HepG2 (cell line): ENCODE data around the gene SPATA13. TPM values are rescaled to one million over a fixed set of nuclear protein-coding genes. Genes with fewer than 3 reads are reported as not detected.

Experiments
- ATAC-seq: fragments of 200-7000 bp; cut with Tn5 transposase; 3 replicates; pipeline ENCODE4 v1.9.1; 2020; ENCODE audit warnings: mild to moderate bottlenecking, moderate library complexity
- BruUV-seq: library from RNA; stranded (reverse); fragments of 400-500 nt; replicated peaks from 2 replicates; lab custom pipeline; 2021; lab: Mats Ljungman, UMichigan
- CTCF ChIA-PET: fragments of 300-600 bp; formaldehyde crosslinking; extraction: SDS; loops from one replicate; lab custom pipeline; 2021; ENCODE audit warnings: low total read pairs, inconsistent platforms, low intra/inter-chr PET ratio; lab: Yijun Ruan, JAX
- POLR2A ChIA-PET: fragments of 350-600 bp; sonication (Branson Sonifier 250); formaldehyde crosslinking; loops from one replicate; lab custom pipeline; 2020; ENCODE audit warnings: antibody characterized with exemption, inconsistent platforms; lab: Yijun Ruan, JAX
- DNase-seq: peaks from one replicate; pipeline ENCODE4 v3.0.0-alpha.2; 2015; ENCODE audit warnings: low spot score
- FAIRE-seq: peaks from 3 replicates; lab custom pipeline; 2011; peaks lifted over from hg19 to GRCh38; lab: Jason Lieb, UNC
- H2AFZ ChIP-seq: one replicate; pipeline ENCODE4 v1.6.1; 2011; ENCODE audit warnings: low read length, inconsistent platforms
- H3K27ac ChIP-seq: fragments of 300-600 bp; 3 replicates; pipeline ENCODE4 v1.8.0; 2011; ENCODE audit warnings: mixed run types, mild to moderate bottlenecking, mixed read lengths, low read length, inconsistent platforms; ENCODE audit not compliant: insufficient read depth; ENCODE audit errors: extremely low read length
- H3K27me3 ChIP-seq, 2 experiments: fragments of 200-600 bp in 1 of 2; 2 replicates in 1 of 2; 3 replicates in 1 of 2; pipeline versions ENCODE4 v1.6.0 to v1.8.0; 2011; ENCODE audit warnings: low read length in 2 of 2, mild to moderate bottlenecking in 2 of 2, moderate library complexity in 2 of 2, inconsistent platforms in 1 of 2; ENCODE audit not compliant: insufficient read depth in 2 of 2, control insufficient read depth in 1 of 2
- H3K36me3 ChIP-seq, 2 experiments: fragments of 200-600 bp in 1 of 2; replicated peaks in 1 of 2; 2 replicates in 1 of 2; 3 replicates in 1 of 2; pipeline versions ENCODE4 v1.5.1 to v1.8.0; 2011; ENCODE audit warnings: low read length in 2 of 2, inconsistent platforms in 1 of 2; ENCODE audit not compliant: insufficient read depth in 2 of 2, control insufficient read depth in 1 of 2
- H3K4me1 ChIP-seq: 2 replicates; pipeline ENCODE4 v1.5.1; 2012; ENCODE audit warnings: low read length, inconsistent platforms; ENCODE audit not compliant: insufficient read depth
- H3K4me2 ChIP-seq: 2 replicates; pipeline ENCODE4 v1.6.0; 2011; ENCODE audit warnings: low read depth, low read length, inconsistent platforms
- H3K4me3 ChIP-seq, 3 experiments: fragments of 200-600 bp in 1 of 3; sonication (generic), shearing (Covaris generic) in 1 of 3; replicated peaks in 1 of 3; 2 replicates each; pipeline ENCODE4 v1.5.1; 2011 to 2016; ENCODE audit warnings: low read length in 3 of 3, inconsistent platforms in 2 of 3, low read depth in 2 of 3, mild to moderate bottlenecking in 2 of 3, control low read depth in 1 of 3, mixed read lengths in 1 of 3; ENCODE audit not compliant: insufficient read depth in 1 of 3
- H3K79me2 ChIP-seq: one replicate; pipeline ENCODE4 v1.6.1; 2011; ENCODE audit warnings: low read length, inconsistent platforms; ENCODE audit not compliant: insufficient read depth
- H3K9ac ChIP-seq: 2 replicates; pipeline ENCODE4 v1.6.0; 2011; ENCODE audit warnings: mild to moderate bottlenecking, low read depth, low read length, inconsistent platforms; ENCODE audit not compliant: insufficient read depth
- H3K9me3 ChIP-seq: 2 replicates; pipeline ENCODE4 v1.5.1; 2012; ENCODE audit warnings: mild to moderate bottlenecking, low read length
- H4K20me1 ChIP-seq: 2 replicates; pipeline ENCODE4 v1.6.0; 2011; ENCODE audit warnings: inconsistent platforms, mild to moderate bottlenecking, low read length, moderate library complexity; ENCODE audit not compliant: insufficient read depth
- E2F2 ChIP-seq: sonication (generic); formaldehyde crosslinking; IDR thresholded peaks from 2 replicates; pipeline ENCODE4 v1.4.0; 2020; ENCODE audit warnings: missing genetic modification reagents, borderline replicate concordance
- HOXA9 ChIP-seq: sonication (generic); formaldehyde crosslinking; IDR thresholded peaks from 2 replicates; pipeline ENCODE4 v1.8.1; 2022; ENCODE audit warnings: missing genetic modification reagents, mild to moderate bottlenecking, moderate library complexity, borderline replicate concordance
- PAF1 ChIP-seq: IDR thresholded peaks from 2 replicates; pipeline ENCODE4 v1.6.1; 2016; ENCODE audit warnings: missing genetic modification reagents, missing compliant biosample characterization
- SNRNP70 ChIP-seq: fragments of 200-400 bp; formaldehyde crosslinking; IDR thresholded peaks from 2 replicates; pipeline ENCODE4 v1.6.1; 2017; ENCODE audit warnings: mild to moderate bottlenecking, low read depth, low read length, moderate library complexity
- TOE1 ChIP-seq: sonication (generic); formaldehyde crosslinking; IDR thresholded peaks from 2 replicates; pipeline ENCODE4 v1.4.0; 2020; ENCODE audit warnings: mild to moderate bottlenecking, missing genetic modification reagents
- ZNF142 ChIP-seq: sonication (generic); formaldehyde crosslinking; IDR thresholded peaks from 2 replicates; pipeline ENCODE4 v1.4.0; 2020; ENCODE audit warnings: missing genetic modification reagents
- ZNF235 ChIP-seq: sonication (generic); formaldehyde crosslinking; IDR thresholded peaks from 2 replicates; pipeline ENCODE4 v1.8.1; 2023; ENCODE audit warnings: mild to moderate bottlenecking, missing genetic modification reagents, borderline replicate concordance
- ZNF263 ChIP-seq: sonication (generic); formaldehyde crosslinking; IDR thresholded peaks from 2 replicates; pipeline ENCODE4 v1.4.0; 2020; ENCODE audit warnings: missing genetic modification reagents
- ZNF33A ChIP-seq: sonication (generic); formaldehyde crosslinking; IDR thresholded peaks from 2 replicates; pipeline ENCODE4 v1.5.1; 2020; ENCODE audit warnings: missing genetic modification reagents, mild to moderate bottlenecking, moderate library complexity, borderline replicate concordance
- ZNF558 ChIP-seq: sonication (generic); formaldehyde crosslinking; IDR thresholded peaks from 2 replicates; pipeline ENCODE4 v1.9.0; 2022; ENCODE audit warnings: mild to moderate bottlenecking, missing genetic modification reagents, borderline replicate concordance
- ZNF800 ChIP-seq: sonication (generic); formaldehyde crosslinking; IDR thresholded peaks from 2 replicates; pipeline ENCODE4 v1.4.0; 2020; ENCODE audit warnings: missing genetic modification reagents
- WGBS: methylation state at CpG from one replicate; pipeline ENCODE4 v1.1.6; 2017; ENCODE audit warnings: low lambda C conversion rate; 5-methylcytosine and 5-hydroxymethylcytosine counted together
- in situ Hi-C: cut with HindIII; loops from 2 replicates; pipeline ENCODE4 v1.10.0; 2017; ENCODE audit warnings: low pct_unique_long_range_greater_than_20kb; ENCODE audit not compliant: extremely low pct_ligation_motif_present
- intact Hi-C: fragments of 100-400 bp; cut with micrococcal nuclease; formaldehyde crosslinking; loops from one replicate; pipeline ENCODE4 v1.10.0; 2022; ENCODE audit not compliant: unreplicated experiment
- polyA plus RNA-seq, 8 experiments: library from polyadenylated mRNA; depleted of rRNA in 3 of 8; stranded (reverse) in 7 of 8; unstranded in 1 of 8; fragments of >200 nt; fragmentation: Illumina TruSeq in 4 of 8; extraction: Trizol in 4 of 8; gene quantifications; 2 replicates each; pipeline versions ENCODE4 v1.2.1 to v1.2.3, GENCODE V29; 2011 to 2016; ENCODE audit warnings: low read depth in 4 of 8, missing spikeins in 1 of 8, mixed read lengths in 1 of 8; ENCODE audit not compliant: insufficient read depth in 1 of 8
- total RNA-seq, 5 experiments: library from RNA; depleted of rRNA; stranded (reverse); fragments of >200 nt; fragmentation: Illumina TruSeq; extraction: Trizol; gene quantifications; 2 replicates each; pipeline ENCODE4 v1.2.3, GENCODE V29; 2016; ENCODE audit warnings: low read depth in 1 of 5

Gene SPATA13
- total and polyA plus RNA-seq, 2 of the 13 experiments (the other 11 are each of a cell fraction or from before 2014, with no cell fraction given) = 11.3 to 14.2 TPM

- in situ Hi-C loops = no loop called here
Measured at GRCh38 chr13:24115671-24116070, 44.8 kb upstream of the SPATA13 start.

More at GRCh38 chr13:24115671-24116070, 44.8 kb upstream of the SPATA13 start:
- H3K9ac ChIP-seq = no peak overlapping the region
- FAIRE-seq = no peak
- no peaks in the 10 kb centered on the region for H4K20me1 ChIP-seq
- H3K79me2 ChIP-seq = no peaks in the 10 kb centered on the region
- WGBS = 83% methylated on average over 1 of the region's 6 CpGs
- CTCF ChIA-PET = no interaction called here
- no peak overlapping the region for H2AFZ ChIP-seq
- H3K4me1 ChIP-seq = no peaks in the 10 kb centered on the region
- H3K4me2 ChIP-seq = no peak overlapping the region
- no peaks in the 10 kb centered on the region; a peak in 2 of 5 replicates for H3K27me3 ChIP-seq
- DNase-seq = no peak
- no peak; the same call in 1 of the 3 replicates for ATAC-seq
- no peak overlapping the region for H3K27ac ChIP-seq
- no TSS peak for BruUV-seq
- no peaks in the 10 kb centered on the region for H3K36me3 ChIP-seq
- POLR2A ChIA-PET = no interaction called here
- TF ChIP-seq ZNF235 (CRISPR knock-in tag) = no peak
- no peak for TF ChIP-seq ZNF142 (CRISPR knock-in tag)
- no peak for TF ChIP-seq TOE1 (CRISPR knock-in tag)
- no peak for TF ChIP-seq ZNF558
- TF ChIP-seq ZNF800 (CRISPR knock-in tag) = no peak
- TF ChIP-seq HOXA9 = no peak
- no peak for TF ChIP-seq ZNF33A (CRISPR knock-in tag)
- TF ChIP-seq ZNF263 (CRISPR knock-in tag) = no peak
- no peak for TF ChIP-seq E2F2 (CRISPR knock-in tag)
- TF ChIP-seq PAF1 (CRISPR knock-in tag) = no peak
- no peak for TF ChIP-seq SNRNP70
- intact Hi-C loops = no loop called here
- H3K4me3 ChIP-seq = no peak overlapping the region
- H3K9me3 ChIP-seq = no peaks in the 10 kb centered on the region
